Thymus (tissue), 11 donors: ENCODE data around the gene BMPR1A. TPM values are rescaled to one million over a fixed set of nuclear protein-coding genes. Genes with fewer than 3 reads are reported as not detected.
"Not testable (repeated sequence)": the region's sequence is repeated elsewhere in the genome, so short reads cannot be mapped to it uniquely, and the experiment has no call there.

Source experiments
- DNase-seq, 9 donors: peaks; one replicate each; pipeline ENCODE4 v3.0.0-alpha.2; 2013; ENCODE audit warnings: low spot score in 9 of 9, low read depth in 6 of 9, missing footprints in 1 of 9
- H3K27ac ChIP-seq, 2 donors: one replicate each; pipeline ENCODE4 v1.5.1; 2013; ENCODE audit warnings: control low read depth in 1 of 2, low read depth in 1 of 2, low read length in 1 of 2, mild to moderate bottlenecking in 1 of 2, moderate library complexity in 1 of 2
- H3K27me3 ChIP-seq, 2 donors: one replicate each; pipeline ENCODE4 v1.5.1; 2013; ENCODE audit warnings: low read length in 1 of 2; ENCODE audit not compliant: control insufficient read depth in 2 of 2, insufficient read depth in 1 of 2
- H3K36me3 ChIP-seq, 2 donors: one replicate each; pipeline ENCODE4 v1.5.1; 2013; ENCODE audit warnings: low read length in 1 of 2, mild to moderate bottlenecking in 1 of 2, moderate library complexity in 1 of 2; ENCODE audit not compliant: control insufficient read depth in 2 of 2, insufficient read depth in 2 of 2
- H3K4me1 ChIP-seq, 2 donors: one replicate each; pipeline ENCODE4 v1.5.1; 2013; ENCODE audit warnings: low read length in 2 of 2; ENCODE audit not compliant: control insufficient read depth in 2 of 2, insufficient read depth in 2 of 2
- H3K4me3 ChIP-seq, 2 donors: one replicate each; pipeline ENCODE4 v1.5.1; 2013; ENCODE audit warnings: low read length in 2 of 2, control low read depth in 1 of 2, mild to moderate bottlenecking in 1 of 2
- H3K9me3 ChIP-seq, 2 donors: one replicate each; pipeline ENCODE4 v1.5.1; 2013; ENCODE audit warnings: low read length in 1 of 2, mild to moderate bottlenecking in 1 of 2; ENCODE audit not compliant: control insufficient read depth in 2 of 2, insufficient read depth in 1 of 2
- WGBS: extraction: QIAGEN DNeasy Blood & Tissue Kit; methylation state at CpG from one replicate; pipeline ENCODE4 v1.1.7; 2013; 5-methylcytosine and 5-hydroxymethylcytosine counted together
- polyA plus RNA-seq: library from polyadenylated mRNA; stranded (reverse); fragments of 200-250 nt; gene quantifications from one replicate; pipeline ENCODE4 v1.2.3, GENCODE V29; 2013
- total RNA-seq: library from RNA; stranded (reverse); fragments of 120-200 nt; gene quantifications from one replicate; pipeline ENCODE4 v1.2.4, GENCODE V29; 2013
- donor health status: healthy.

BMPR1A gene
- total and polyA plus RNA-seq, 2 donors = 5.5 to 10.4 TPM

DNA sequence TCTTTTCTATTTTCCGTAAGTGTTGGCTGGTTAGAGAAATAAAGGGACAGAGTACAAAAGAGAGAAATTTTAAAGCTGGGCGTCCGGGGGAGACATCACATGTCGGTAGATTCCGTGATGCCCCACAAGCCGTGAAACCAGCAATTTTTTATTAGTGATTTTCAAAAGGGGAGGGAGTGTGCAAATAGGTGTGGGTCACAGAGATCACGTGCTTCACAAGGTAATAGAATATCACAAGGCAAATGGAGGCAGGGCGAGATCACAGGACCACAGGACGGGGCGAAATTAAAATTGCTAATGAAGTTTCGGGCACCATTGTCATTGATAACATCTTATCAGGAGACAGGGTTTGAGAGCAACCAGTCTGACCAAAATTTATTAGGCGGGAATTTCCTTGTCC lies 97.2 kb downstream of the BMPR1A start:
- 93% methylated on average over 12 of the region's 12 CpGs for WGBS
- H3K9me3 ChIP-seq, H3K4me1 ChIP-seq, H3K27me3 ChIP-seq, H3K36me3 ChIP-seq, DNase-seq, H3K27ac ChIP-seq, H3K4me3 ChIP-seq: not testable (repeated sequence)

DNA sequence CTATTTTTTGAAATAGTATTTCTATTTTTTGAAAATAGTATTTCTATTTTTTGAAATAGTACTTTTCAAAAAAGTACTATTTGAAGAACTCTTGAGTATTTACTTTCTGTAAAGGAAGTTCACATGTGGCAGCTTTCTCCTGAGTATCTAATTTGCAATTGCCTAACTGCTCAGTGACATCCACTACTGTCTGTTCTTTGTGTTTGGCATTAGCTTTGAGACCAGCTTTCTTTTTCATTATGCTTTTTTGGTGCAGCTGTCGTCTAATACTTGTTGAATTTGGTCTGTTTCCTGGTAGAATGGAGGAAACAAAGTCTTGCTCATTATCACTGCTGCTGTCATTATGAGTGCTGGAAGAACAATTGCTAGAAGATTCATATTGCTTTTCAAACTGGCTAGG lies 99.1 kb downstream of the BMPR1A start:
- no peak overlapping the region for H3K27ac ChIP-seq
- WGBS = 79% methylated on average over 1 of the region's 1 CpG
- no peak overlapping the region for H3K4me3 ChIP-seq
- DNase-seq = no peak
- H3K36me3 ChIP-seq = no peaks in the 10 kb centered on the region
- H3K4me1 ChIP-seq = no peaks in the 10 kb centered on the region
- H3K9me3 ChIP-seq = no peaks in the 10 kb centered on the region
- H3K27me3 ChIP-seq = no peaks in the 10 kb centered on the region

DNA sequence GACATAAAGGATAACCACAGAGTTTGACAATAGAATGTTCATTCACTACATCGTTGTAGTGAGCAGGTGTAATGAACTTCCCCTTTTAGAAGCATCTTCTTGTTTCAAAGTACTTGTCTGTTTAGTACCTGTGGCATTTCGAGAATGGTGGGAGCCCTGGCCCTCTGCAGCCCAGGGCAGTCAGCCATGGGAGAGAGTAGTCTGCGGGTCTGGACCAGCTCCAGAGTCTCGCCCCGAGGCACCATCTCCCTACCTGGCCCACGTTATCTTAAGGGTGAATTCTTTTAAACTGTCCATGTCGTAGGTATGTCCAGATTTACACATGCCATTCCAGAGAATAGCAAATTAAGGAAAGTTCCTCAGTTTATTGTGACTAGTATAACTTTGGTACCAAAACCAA lies 99.7 kb downstream of the BMPR1A start:
- Histone ChIP-seq H3K27me3 (no peaks in the 10 kb centered on the region), H3K27ac (no peak overlapping the region), H3K4me3 (no peak overlapping the region), H3K4me1 (no peaks in the 10 kb centered on the region), H3K9me3 (no peaks in the 10 kb centered on the region), H3K36me3 (no peaks in the 10 kb centered on the region)
- DNase-seq = no peak
- 89% methylated on average over 7 of the region's 7 CpGs for WGBS

DNA sequence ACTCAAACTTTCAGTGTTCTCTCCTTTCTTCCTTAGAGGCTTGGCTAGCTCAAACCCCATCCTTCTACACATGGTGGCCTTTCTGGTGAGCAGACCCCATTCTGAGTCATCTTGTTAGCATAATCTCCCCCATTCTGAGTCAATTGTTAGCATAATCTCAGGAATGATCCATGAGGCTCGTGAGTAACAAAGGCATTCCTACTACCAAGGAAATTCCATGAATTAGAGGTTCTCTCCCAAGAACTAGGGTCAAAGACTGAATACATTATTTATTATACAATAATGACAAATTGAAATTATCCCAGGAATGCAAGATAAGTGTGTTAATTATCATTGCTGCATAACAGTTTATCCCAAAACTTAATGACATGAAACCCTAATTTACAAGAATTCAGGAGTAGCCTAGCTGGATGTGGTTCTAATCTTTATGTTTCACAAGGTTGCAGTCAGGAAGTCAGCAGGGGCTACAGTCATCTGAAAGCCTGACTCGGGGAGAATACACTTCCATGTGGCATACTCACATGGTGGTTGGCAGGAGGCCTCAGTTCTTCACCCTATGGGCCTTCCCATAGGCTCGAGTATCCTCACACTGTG lies 100.8 kb downstream of the BMPR1A start:
- no peak for DNase-seq
- H3K36me3 ChIP-seq = no peaks in the 10 kb centered on the region
- no peaks in the 10 kb centered on the region for H3K9me3 ChIP-seq
- H3K4me1 ChIP-seq = no peaks in the 10 kb centered on the region
- H3K4me3 ChIP-seq = no peak overlapping the region
- 61% methylated on average over 3 of the region's 3 CpGs for WGBS
- no peak overlapping the region for H3K27ac ChIP-seq
- H3K27me3 ChIP-seq = no peaks in the 10 kb centered on the region

DNA sequence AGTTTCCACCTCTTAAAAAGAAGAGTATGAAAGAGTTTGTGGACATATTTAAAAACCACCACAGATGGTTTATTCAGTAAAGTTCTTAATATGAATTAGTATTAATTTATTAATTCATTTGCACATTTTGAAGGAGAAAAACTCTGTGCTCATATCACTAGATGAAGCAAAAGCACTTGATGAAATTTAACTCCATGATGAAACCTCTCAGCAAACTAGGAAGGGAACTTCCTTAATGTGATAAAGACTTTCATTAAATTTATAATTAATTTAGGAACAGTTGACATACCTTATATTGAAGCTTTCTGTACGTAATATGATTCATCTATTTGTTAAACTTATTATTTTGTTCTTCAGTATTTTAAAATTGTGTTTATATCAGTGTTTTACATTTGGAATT lies 101.6 kb downstream of the BMPR1A start:
- H3K4me1 ChIP-seq = no peaks in the 10 kb centered on the region
- H3K27ac ChIP-seq = no peak overlapping the region
- 94% methylated on average over 1 of the region's 1 CpG for WGBS
- no peak for DNase-seq
- H3K4me3 ChIP-seq = no peak overlapping the region
- H3K9me3 ChIP-seq = no peaks in the 10 kb centered on the region
- H3K27me3 ChIP-seq = no peaks in the 10 kb centered on the region
- H3K36me3 ChIP-seq = no peaks in the 10 kb centered on the region

DNA sequence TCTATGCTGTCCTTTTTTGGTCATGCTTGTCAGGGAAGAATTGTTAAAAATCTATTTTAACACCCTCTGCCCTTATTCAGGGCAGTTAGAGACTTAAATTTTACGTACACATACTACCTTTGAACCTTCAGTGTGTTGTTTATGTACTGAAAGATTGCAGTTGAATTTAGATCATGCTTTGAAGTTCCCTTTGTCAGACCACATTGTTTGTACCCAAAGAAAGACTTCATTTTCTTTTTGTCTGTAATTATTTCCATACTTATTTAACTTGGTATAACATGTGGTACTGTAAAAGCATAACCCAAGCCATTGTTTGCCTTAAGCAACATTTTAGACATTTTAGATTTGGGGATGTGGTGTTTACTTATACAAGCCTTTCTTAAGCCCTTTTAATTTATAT lies 104.9 kb downstream of the BMPR1A start:
- H3K36me3 ChIP-seq = no peaks in the 10 kb centered on the region
- H3K4me1 ChIP-seq = no peaks in the 10 kb centered on the region
- no peak overlapping the region for H3K27ac ChIP-seq
- no peaks in the 10 kb centered on the region for H3K9me3 ChIP-seq
- no peak overlapping the region for H3K4me3 ChIP-seq
- 69% methylated on average over 1 of the region's 1 CpG for WGBS
- H3K27me3 ChIP-seq = no peaks in the 10 kb centered on the region
- no peak for DNase-seq

DNA sequence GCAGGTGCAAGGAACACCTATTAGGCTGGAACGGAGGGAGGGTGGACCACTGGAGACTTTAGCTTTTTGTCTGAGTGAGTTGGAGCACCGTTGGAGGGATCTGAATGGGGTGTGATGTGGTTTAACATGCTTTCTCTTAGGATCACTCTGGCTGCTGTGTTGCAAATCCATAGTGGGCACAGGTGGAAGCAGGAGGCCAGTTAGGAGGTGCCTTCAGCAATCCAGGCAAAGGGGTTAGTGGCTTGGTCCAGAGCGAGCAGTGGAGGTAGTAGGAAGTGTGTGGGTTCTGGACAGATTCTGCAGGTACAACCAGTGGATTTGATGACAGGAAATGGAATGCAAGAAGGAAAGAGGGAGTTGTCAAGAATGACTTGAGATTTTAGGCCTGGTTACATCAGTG lies 106.0 kb downstream of the BMPR1A start:
- Histone ChIP-seq H3K27ac (no peak overlapping the region), H3K36me3 (no peaks in the 10 kb centered on the region), H3K9me3 (no peaks in the 10 kb centered on the region), H3K4me1 (no peaks in the 10 kb centered on the region), H3K4me3 (no peak overlapping the region), H3K27me3 (no peaks in the 10 kb centered on the region)
- no peak for DNase-seq
- WGBS = 82% methylated on average over 3 of the region's 3 CpGs

DNA sequence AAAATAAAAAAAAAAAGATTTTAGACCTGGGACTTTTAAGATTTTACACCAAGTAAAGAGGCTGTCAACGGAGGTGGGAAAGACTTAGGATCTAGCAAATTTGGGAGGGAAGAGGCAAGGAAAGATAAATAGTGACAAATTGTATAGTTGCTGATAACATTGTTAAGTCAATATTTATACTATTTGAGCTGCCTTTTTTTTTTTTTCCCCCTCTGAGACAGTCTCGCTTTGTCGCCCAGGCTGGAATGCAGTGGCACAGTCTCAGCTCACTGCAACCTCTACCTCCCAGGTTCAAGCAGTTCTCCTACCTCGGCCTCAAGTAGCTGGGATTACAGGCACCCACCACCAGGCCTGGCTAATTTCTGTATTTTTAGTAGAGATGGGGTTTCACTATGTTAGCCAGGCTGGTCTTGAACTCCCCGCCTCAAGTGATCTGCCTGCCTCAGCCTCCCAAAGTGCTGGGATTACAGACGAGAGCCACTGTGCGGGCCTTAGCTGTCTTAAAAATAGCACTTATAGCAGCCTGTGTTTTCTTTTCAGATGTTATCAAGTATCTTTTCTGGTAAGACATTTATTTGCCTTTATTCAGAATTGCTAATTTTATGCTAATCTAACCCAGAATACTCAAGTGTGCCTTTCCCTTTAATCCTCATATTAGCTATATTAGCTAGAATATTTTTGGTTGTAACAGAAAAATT lies 106.5 kb downstream of the BMPR1A start:
- no peak for DNase-seq
- 97% methylated on average over 7 of the region's 7 CpGs for WGBS
- H3K27ac ChIP-seq = no peak overlapping the region
- H3K4me1 ChIP-seq = no peaks in the 10 kb centered on the region
- no peaks in the 10 kb centered on the region for H3K27me3 ChIP-seq
- no peak overlapping the region for H3K4me3 ChIP-seq
- no peaks in the 10 kb centered on the region for H3K36me3 ChIP-seq
- H3K9me3 ChIP-seq = no peaks in the 10 kb centered on the region

DNA sequence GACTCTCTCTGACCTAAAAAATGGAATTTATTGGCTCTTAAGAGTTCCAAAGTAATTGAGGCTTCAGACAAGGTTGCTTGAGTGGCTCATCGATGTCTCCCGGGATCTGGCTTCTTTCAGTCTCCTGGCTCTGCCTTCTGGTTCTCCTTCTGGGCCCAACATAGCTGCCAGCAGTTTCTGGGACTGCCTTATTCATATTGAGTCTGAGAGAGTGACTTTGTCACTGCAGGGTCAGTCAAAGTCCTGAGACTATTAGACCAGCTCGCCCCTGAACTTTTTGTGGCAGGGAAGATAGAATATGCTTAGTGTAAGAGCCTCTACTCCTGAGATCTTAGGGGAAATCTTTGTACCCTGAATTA lies 107.0 kb downstream of the BMPR1A start:
- DNase-seq = no peak
- Histone ChIP-seq H3K4me3 (no peak overlapping the region), H3K27me3 (no peaks in the 10 kb centered on the region), H3K27ac (no peak overlapping the region), H3K36me3 (no peaks in the 10 kb centered on the region), H3K9me3 (no peaks in the 10 kb centered on the region), H3K4me1 (no peaks in the 10 kb centered on the region)
- 96% methylated on average over 3 of the region's 3 CpGs for WGBS
